Uterus (tissue), 4 donors: ENCODE results near the gene PDIA6. TPM values are rescaled to one million over a fixed set of nuclear protein-coding genes. Genes with fewer than 3 reads are reported as not detected.

Experiments used
- DNase-seq, 2 donors: peaks; one replicate each; pipeline ENCODE4 v3.0.0-alpha.2; 2019 to 2020
- H3K27ac ChIP-seq, 2 donors: fragments of 200-600 bp; sonication (generic); 1 replicate in 1 of 2; 2 replicates in 1 of 2; pipeline ENCODE4 v1.5.1; 2016 to 2018
- H3K27me3 ChIP-seq, 2 donors: fragments of 200-600 bp; sonication (generic); one replicate each; pipeline ENCODE4 v1.5.1; 2018 to 2019; ENCODE audit warnings: control low read depth in 1 of 2
- H3K36me3 ChIP-seq, 2 donors: fragments of 200-600 bp; sonication (generic); one replicate each; pipeline ENCODE4 v1.5.1; 2019; ENCODE audit warnings: control low read depth in 1 of 2
- H3K4me1 ChIP-seq, 2 donors: fragments of 200-600 bp; sonication (generic); one replicate each; pipeline ENCODE4 v1.5.1; 2018 to 2019; ENCODE audit warnings: control low read depth in 1 of 2
- H3K4me3 ChIP-seq, 2 donors: fragments of 200-600 bp; sonication (generic); 1 replicate in 1 of 2; 2 replicates in 1 of 2; pipeline ENCODE4 v1.5.1; 2018 to 2019; ENCODE audit warnings: mild to moderate bottlenecking in 1 of 2
- H3K9me3 ChIP-seq, 2 donors: fragments of 200-600 bp; sonication (generic); one replicate each; pipeline ENCODE4 v1.5.1; 2019; ENCODE audit warnings: control low read depth in 1 of 2
- POLR2A ChIP-seq, 2 donors: fragments of 450-650 bp; IDR thresholded peaks; one replicate each; pipeline ENCODE4 v1.6.1; 2016; ENCODE audit warnings: antibody characterized with exemption in 2 of 2, mild to moderate bottlenecking in 1 of 2, moderate library complexity in 1 of 2
- intact Hi-C: fragments of 100-400 bp; cut with DNase I; formaldehyde crosslinking; loops from one replicate; pipeline ENCODE4 v1.15.1; 2023; ENCODE audit warnings: low total_unique reads
- total RNA-seq, 4 donors: library from RNA; depleted of rRNA in 3 of 4; stranded (reverse); fragments of >200 nt in 3 of 4; gene quantifications; one replicate each; pipeline versions ENCODE4 v1.1.0 to v1.2.4, GENCODE V29; 2014 to 2023
- TF ChIP-seq, protein P1 (sequence below), 4 experiments: fragments of 200-600 bp in 2 of 4; fragments of 450-650 bp in 2 of 4; sonication (generic) in 2 of 4; IDR thresholded peaks; one replicate each; pipeline ENCODE4 v1.5.1; 2016 to 2019; ENCODE audit warnings: antibody characterized with exemption in 4 of 4, mild to moderate bottlenecking in 2 of 4, moderate library complexity in 1 of 4
- donor health status: DM: yes; HTN: yes; CAD: no.

PDIA6 gene
- total RNA-seq, 4 donors from 2014 or later, result 53.0 to 257 (median 89.0) TPM

DNA sequence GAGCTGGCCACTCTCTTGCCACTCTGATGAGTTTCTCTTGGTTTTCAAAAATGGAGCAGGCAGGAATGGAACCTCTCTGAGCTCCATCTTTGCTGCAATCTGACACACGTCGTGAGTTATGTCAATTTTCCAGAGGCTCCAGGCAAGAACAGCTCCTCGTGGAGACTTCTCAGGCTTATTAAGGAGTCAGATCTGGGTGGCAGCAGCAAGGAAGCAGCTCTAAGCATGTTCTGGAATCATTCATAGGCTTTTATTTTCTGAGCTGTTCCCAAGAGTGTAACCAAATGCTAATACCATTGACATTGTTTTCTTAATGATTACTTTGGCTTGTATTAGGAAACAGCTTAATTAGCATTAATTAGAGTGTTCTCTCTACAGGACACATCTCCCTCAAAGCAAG is 26.1 kb upstream of the PDIA6 start:
- Histone ChIP-seq H3K27ac (no peak overlapping the region), H3K4me3 (no peak overlapping the region), H3K36me3 (no peaks in the 10 kb centered on the region), H3K27me3 (no peaks in the 10 kb centered on the region), H3K9me3 (peaks cover 0 to 12% of the 10 kb centered on the region in 2 donors), H3K4me1 (no peaks in the 10 kb centered on the region)
- TF ChIP-seq POLR2A (IDR thresholded peaks at IDR 0.05), result no peak
- TF ChIP-seq, protein P1, sequence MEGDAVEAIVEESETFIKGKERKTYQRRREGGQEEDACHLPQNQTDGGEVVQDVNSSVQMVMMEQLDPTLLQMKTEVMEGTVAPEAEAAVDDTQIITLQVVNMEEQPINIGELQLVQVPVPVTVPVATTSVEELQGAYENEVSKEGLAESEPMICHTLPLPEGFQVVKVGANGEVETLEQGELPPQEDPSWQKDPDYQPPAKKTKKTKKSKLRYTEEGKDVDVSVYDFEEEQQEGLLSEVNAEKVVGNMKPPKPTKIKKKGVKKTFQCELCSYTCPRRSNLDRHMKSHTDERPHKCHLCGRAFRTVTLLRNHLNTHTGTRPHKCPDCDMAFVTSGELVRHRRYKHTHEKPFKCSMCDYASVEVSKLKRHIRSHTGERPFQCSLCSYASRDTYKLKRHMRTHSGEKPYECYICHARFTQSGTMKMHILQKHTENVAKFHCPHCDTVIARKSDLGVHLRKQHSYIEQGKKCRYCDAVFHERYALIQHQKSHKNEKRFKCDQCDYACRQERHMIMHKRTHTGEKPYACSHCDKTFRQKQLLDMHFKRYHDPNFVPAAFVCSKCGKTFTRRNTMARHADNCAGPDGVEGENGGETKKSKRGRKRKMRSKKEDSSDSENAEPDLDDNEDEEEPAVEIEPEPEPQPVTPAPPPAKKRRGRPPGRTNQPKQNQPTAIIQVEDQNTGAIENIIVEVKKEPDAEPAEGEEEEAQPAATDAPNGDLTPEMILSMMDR (IDR thresholded peaks at IDR 0.05), result no peak
- no peak for DNase-seq
- intact Hi-C loops, result no loop called here

DNA sequence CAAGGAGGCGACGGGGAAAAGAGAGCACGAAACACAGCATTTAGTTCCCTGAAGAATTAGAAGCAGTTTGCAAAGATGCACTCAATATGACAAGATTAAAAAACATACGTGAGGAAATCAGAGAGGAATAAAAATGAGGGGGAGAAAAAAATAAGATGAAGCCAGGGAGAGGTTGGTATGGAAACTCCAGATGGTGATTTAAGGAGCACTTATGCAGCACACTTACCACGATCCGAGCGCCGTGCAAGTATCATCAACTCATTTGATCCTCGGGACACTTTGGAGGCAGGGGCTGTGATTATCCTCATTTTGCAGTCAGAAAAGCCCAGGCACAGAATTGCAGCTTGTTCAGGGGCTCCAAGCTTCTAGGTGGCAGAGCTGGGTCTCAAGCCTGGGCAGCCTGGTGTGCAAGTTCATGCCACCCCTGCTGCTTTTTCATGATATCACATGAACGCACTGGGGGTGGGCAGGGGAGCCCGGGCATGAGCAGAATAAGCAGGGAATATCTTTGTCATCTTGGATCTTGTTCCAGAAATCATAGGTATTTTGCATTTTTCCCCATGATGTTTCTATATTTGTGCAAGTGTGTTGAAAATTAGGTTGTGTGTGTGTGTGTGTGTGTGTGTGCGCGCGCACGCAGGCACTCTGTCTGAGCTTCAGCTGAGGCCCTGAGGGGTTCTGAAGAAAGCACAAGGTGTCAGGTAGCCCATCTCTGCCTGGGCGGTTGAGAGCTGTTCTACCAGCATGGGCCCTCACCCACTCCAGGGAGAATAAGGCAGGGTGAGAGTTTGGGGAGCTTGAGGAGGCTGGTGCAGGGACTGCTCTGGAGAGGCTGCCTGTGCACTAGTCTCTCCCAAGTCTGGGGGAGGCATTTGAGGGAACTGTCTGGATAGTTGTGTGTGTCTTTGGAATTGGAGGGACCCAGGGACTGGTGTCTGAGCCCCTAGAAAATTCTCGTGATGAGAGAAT is 25.0 kb upstream of the PDIA6 start:
- peaks cover 0 to 12% of the 10 kb centered on the region in 2 donors for H3K9me3 ChIP-seq
- H3K4me3 ChIP-seq, result no peak overlapping the region
- intact Hi-C loops, result no loop called here
- H3K27me3 ChIP-seq, result no peaks in the 10 kb centered on the region
- no peak for DNase-seq
- no peak overlapping the region for H3K27ac ChIP-seq
- no peaks in the 10 kb centered on the region for H3K4me1 ChIP-seq
- H3K36me3 ChIP-seq, result no peaks in the 10 kb centered on the region
- TF ChIP-seq, protein P1 (IDR thresholded peaks at IDR 0.05), result no peak
- TF ChIP-seq POLR2A (IDR thresholded peaks at IDR 0.05), result no peak

DNA sequence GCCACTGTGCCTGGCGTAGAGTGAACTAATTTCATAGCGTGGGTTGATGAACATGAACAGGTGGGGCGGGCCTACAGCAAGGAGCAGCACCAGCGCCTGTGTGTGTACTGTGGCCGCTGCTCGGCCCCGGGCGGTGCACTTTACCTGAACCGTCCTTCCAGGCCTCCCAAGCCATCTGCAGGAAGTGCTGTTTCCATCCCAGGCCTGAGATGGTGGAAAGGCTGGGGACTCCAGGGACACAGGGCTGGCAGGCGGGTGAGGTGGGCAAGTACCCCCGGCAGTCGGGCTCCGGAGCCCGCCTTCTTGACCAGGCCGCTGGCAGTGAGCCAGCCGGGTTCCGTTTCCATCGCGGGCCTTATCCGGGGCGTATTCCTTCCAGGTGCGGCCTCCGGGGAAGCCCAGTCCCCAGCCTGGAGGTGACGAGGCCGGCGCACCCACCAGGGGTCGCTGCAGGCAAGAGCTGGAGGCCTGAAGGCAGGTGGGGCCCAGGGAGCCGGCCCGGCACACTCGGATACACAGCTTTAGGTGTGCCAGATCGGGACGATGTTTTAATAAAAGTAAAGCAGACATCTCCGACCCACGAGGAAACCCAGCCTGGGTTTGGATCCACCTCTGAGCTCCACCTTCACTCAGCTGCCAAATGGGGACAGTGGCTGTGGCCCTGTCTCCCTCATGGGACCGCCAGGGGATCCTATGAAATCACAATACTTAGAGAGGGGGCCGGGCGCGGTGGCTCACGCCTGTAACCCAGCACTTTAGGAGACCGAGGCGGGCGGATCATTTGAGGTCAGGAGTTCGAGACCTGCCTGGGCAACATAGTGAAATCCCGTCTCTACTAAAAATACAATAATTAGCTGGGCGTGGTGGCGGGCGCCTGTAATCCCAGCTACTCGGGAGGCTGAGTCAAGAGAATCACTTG is 22.7 kb upstream of the PDIA6 start:
- TF ChIP-seq, protein P1 (IDR thresholded peaks at IDR 0.05), result peak; percentile 11 to 41 (median 20)
- TF ChIP-seq POLR2A (IDR thresholded peaks at IDR 0.05), result no peak
- no peak overlapping the region for H3K27ac ChIP-seq
- no peaks in the 10 kb centered on the region for H3K4me1 ChIP-seq
- intact Hi-C loops, result no loop called here
- no peaks in the 10 kb centered on the region for H3K27me3 ChIP-seq
- DNase-seq, result no peak
- no peaks in the 10 kb centered on the region for H3K36me3 ChIP-seq
- no peaks in the 10 kb centered on the region for H3K9me3 ChIP-seq
- no peak overlapping the region for H3K4me3 ChIP-seq

DNA sequence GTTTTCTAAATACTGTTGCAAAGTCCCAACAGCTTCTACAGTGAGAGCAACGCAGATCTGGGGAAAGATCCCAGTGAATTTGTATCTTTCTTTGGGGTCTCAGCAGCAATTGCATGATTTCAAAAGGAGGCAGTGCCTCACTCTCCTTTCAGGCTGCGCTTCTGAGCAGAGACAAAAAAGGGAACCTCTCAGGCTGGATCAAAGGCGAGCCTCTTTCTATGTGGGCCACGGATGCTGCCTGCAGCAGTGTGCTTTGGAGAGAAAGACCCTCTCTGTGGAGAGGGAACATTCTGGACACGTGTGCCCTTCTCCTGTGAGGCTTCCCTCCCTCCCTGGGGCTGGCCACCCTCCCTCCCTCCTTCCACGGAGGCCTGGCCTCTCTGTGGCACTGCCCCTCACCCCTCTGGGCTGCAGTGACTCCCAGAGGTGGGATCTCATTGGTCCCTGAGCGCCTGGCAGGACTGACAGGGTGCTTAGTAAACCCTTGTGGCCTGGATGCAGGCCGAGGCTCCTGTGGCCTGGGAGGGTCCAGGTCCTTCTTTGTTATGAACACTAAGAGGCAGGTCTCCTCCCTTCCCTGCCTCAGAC is 21.6 kb upstream of the PDIA6 start:
- intact Hi-C loops, result no loop called here
- Histone ChIP-seq H3K9me3 (no peaks in the 10 kb centered on the region), H3K36me3 (no peaks in the 10 kb centered on the region), H3K4me3 (no peak overlapping the region), H3K27ac (no peak overlapping the region), H3K27me3 (no peaks in the 10 kb centered on the region), H3K4me1 (no peaks in the 10 kb centered on the region)
- TF ChIP-seq, protein P1 (IDR thresholded peaks at IDR 0.05), result no peak
- no peak for TF ChIP-seq POLR2A (IDR thresholded peaks at IDR 0.05)
- DNase-seq, result no peak
